ENCODE measurements around the gene MPC1L.
"Not testable (repeated sequence)": the region's sequence is repeated elsewhere in the genome, so short reads cannot be mapped to it uniquely, and the experiment has no call there.

MPC1L gene

GRCh38 chrX:40623139-40623536, at the start of gene MPC1L:
Gene MPC1L, plus strand, starts transcription at chrX:40623428. Its CDS starts 138 bp downstream, at chrX:40623566.
- H3K9ac ChIP-seq, result no peak within 1 kb of the TSS
- H3K27me3 ChIP-seq (ENCODE audit: insufficient read depth, low read depth), result no peaks in the 10 kb centered on the region
- H2AFZ ChIP-seq (ENCODE audit: low read depth), result no peak within 1 kb of the TSS
- no peaks in the 10 kb centered on the region for H3K79me2 ChIP-seq (ENCODE audit: insufficient read depth, low read depth)
- H3K27ac ChIP-seq, result no peak within 1 kb of the TSS
- no peaks in the 10 kb centered on the region for H3K4me1 ChIP-seq (ENCODE audit: low read depth, poor library complexity, severe bottlenecking)
- no peak within 1 kb of the TSS for H3K4me3 ChIP-seq (IDR thresholded peaks at IDR 0.05; ENCODE audit: insufficient read depth, low read depth, low read length)
- H4K20me1 ChIP-seq (ENCODE audit: insufficient read depth), result no peaks in the 10 kb centered on the region
- no peak for TF ChIP-seq CTCF (conservative IDR thresholded peaks at IDR 0.05; ENCODE audit: low read depth, low read length)
- H3K4me2 ChIP-seq, result no peak within 1 kb of the TSS
- no peaks in the 10 kb centered on the region for H3K36me3 ChIP-seq (ENCODE audit: insufficient read depth)

- TF ChIP-seq CTCF (conservative IDR thresholded peaks at IDR 0.05; ENCODE audit: low read depth, low read length), result peak; percentile 64
- Histone ChIP-seq H3K4me1 (ENCODE audit: low read depth, poor library complexity, severe bottlenecking) (no peaks in the 10 kb centered on the region), H3K9ac (no peak overlapping the region), H3K27me3 (ENCODE audit: insufficient read depth, low read depth) (no peaks in the 10 kb centered on the region), H3K79me2 (ENCODE audit: insufficient read depth, low read depth) (no peaks in the 10 kb centered on the region), H4K20me1 (ENCODE audit: insufficient read depth) (no peaks in the 10 kb centered on the region), H2AFZ (ENCODE audit: low read depth) (no peak overlapping the region), H3K4me3 (IDR thresholded peaks at IDR 0.05; ENCODE audit: insufficient read depth, low read depth, low read length) (no peak overlapping the region), H3K27ac (no peak overlapping the region), H3K4me2 (no peak overlapping the region), H3K36me3 (ENCODE audit: insufficient read depth) (no peaks in the 10 kb centered on the region)
Measured at GRCh38 chrX:40573763-40574162, 49.5 kb upstream of the MPC1L start.

- H3K4me3 ChIP-seq (IDR thresholded peaks at IDR 0.05; ENCODE audit: insufficient read depth, low read depth, low read length); H3K27me3 ChIP-seq (ENCODE audit: insufficient read depth, low read depth); H4K20me1 ChIP-seq (ENCODE audit: insufficient read depth); H3K79me2 ChIP-seq (ENCODE audit: insufficient read depth, low read depth); H3K9ac ChIP-seq; H3K27ac ChIP-seq; H2AFZ ChIP-seq (ENCODE audit: low read depth); H3K4me1 ChIP-seq (ENCODE audit: low read depth, poor library complexity, severe bottlenecking); H3K4me2 ChIP-seq; H3K36me3 ChIP-seq (ENCODE audit: insufficient read depth): not testable (repeated sequence)
Measured at GRCh38 chrX:40575411-40575810, 47.8 kb upstream of the MPC1L start.

GRCh38 chrX:40576291-40576690, 46.9 kb upstream of the MPC1L start:
- Histone ChIP-seq H3K36me3 (ENCODE audit: insufficient read depth) (no peaks in the 10 kb centered on the region), H3K27me3 (ENCODE audit: insufficient read depth, low read depth) (no peaks in the 10 kb centered on the region), H3K4me2 (no peak overlapping the region), H3K79me2 (ENCODE audit: insufficient read depth, low read depth) (peaks cover 1% of the 10 kb centered on the region; the same call in 1 of the 2 replicates), H2AFZ (ENCODE audit: low read depth) (no peak overlapping the region), H3K4me3 (IDR thresholded peaks at IDR 0.05; ENCODE audit: insufficient read depth, low read depth, low read length) (no peak overlapping the region), H3K9ac (no peak overlapping the region), H3K27ac (no peak overlapping the region), H4K20me1 (ENCODE audit: insufficient read depth) (no peaks in the 10 kb centered on the region), H3K4me1 (ENCODE audit: low read depth, poor library complexity, severe bottlenecking) (peaks cover 2% of the 10 kb centered on the region)
- no peak for TF ChIP-seq CTCF (conservative IDR thresholded peaks at IDR 0.05; ENCODE audit: low read depth, low read length)

- H4K20me1 ChIP-seq (ENCODE audit: insufficient read depth), result no peaks in the 10 kb centered on the region
- TF ChIP-seq CTCF (conservative IDR thresholded peaks at IDR 0.05; ENCODE audit: low read depth, low read length), result no peak
- no peaks in the 10 kb centered on the region for H3K27me3 ChIP-seq (ENCODE audit: insufficient read depth, low read depth)
- no peak overlapping the region for H2AFZ ChIP-seq (ENCODE audit: low read depth)
- H3K27ac ChIP-seq, result no peak overlapping the region
- H3K79me2 ChIP-seq (ENCODE audit: insufficient read depth, low read depth), result peaks cover 20% of the 10 kb centered on the region
- H3K4me3 ChIP-seq (IDR thresholded peaks at IDR 0.05; ENCODE audit: insufficient read depth, low read depth, low read length), result no peak overlapping the region
- peaks cover 12% of the 10 kb centered on the region for H3K4me1 ChIP-seq (ENCODE audit: low read depth, poor library complexity, severe bottlenecking)
- no peaks in the 10 kb centered on the region for H3K36me3 ChIP-seq (ENCODE audit: insufficient read depth)
- H3K4me2 ChIP-seq, result no peak overlapping the region
- no peak overlapping the region for H3K9ac ChIP-seq
Measured at GRCh38 chrX:40578039-40578695, 45.1 kb upstream of the MPC1L start.
